H1 (cell line): Measurements from ENCODE around the gene CORO1A. TPM values are rescaled to one million over a fixed set of nuclear protein-coding genes. Genes with fewer than 3 reads are reported as not detected.

Experiments
- CTCF ChIA-PET: fragments of 300-600 bp; sonication (Branson Sonifier 250); formaldehyde crosslinking; loops from one replicate; lab custom pipeline; 2021; ENCODE audit not compliant: partially characterized antibody; lab: Charles Lee
- POLR2A ChIA-PET: fragments of 300-600 bp; sonication (Branson Sonifier 250); formaldehyde crosslinking; loops from one replicate; lab custom pipeline; 2021; ENCODE audit warnings: inconsistent platforms; ENCODE audit not compliant: partially characterized antibody; lab: Charles Lee
- DNase-seq, 2 experiments: peaks; one replicate each; pipeline versions ENCODE4 v3.0.0 to v3.0.0-alpha.2; 2010 to 2022; ENCODE audit warnings: low spot score in 2 of 2, low read depth in 1 of 2, mixed read lengths in 1 of 2
- FAIRE-seq: peaks from 2 replicates; lab custom pipeline; 2011; peaks lifted over from hg19 to GRCh38; lab: Jason Lieb, UNC
- H2AFZ ChIP-seq: 2 replicates; pipeline ENCODE4 v1.8.1; 2012; ENCODE audit warnings: low read length, inconsistent platforms
- H2AK5ac ChIP-seq: 2 replicates; pipeline ENCODE4 v1.6.1; 2013; ENCODE audit warnings: low read depth, low read length
- H2BK120ac ChIP-seq: replicated peaks from 2 replicates; pipeline ENCODE3; 2013; ENCODE audit warnings: low read depth, low read length, inconsistent platforms
- H2BK12ac ChIP-seq: 2 replicates; pipeline ENCODE4 v1.6.1; 2013; ENCODE audit warnings: low read depth, low read length
- H2BK15ac ChIP-seq: 2 replicates; pipeline ENCODE4 v1.6.1; 2013; ENCODE audit warnings: low read length
- H2BK20ac ChIP-seq: 2 replicates; pipeline ENCODE4 v1.6.1; 2013; ENCODE audit warnings: low read length
- H2BK5ac ChIP-seq: 2 replicates; pipeline ENCODE4 v1.6.1; 2013; ENCODE audit warnings: low read depth, low read length
- H3K14ac ChIP-seq: 2 replicates; pipeline ENCODE4 v1.6.1; 2013; ENCODE audit warnings: inconsistent platforms; ENCODE audit not compliant: insufficient read length
- H3K18ac ChIP-seq: 2 replicates; pipeline ENCODE4 v1.6.1; 2013; ENCODE audit warnings: low read length; ENCODE audit errors: extremely low read depth
- H3K23ac ChIP-seq: 2 replicates; pipeline ENCODE4 v1.6.1; 2013; ENCODE audit warnings: inconsistent platforms; ENCODE audit not compliant: insufficient read length
- H3K23me2 ChIP-seq: 2 replicates; pipeline ENCODE4 v1.6.1; 2013; ENCODE audit warnings: low read depth, low read length
- H3K27ac ChIP-seq: 2 replicates; pipeline ENCODE4 v1.6.1; 2011; ENCODE audit warnings: low read depth, low read length, inconsistent platforms
- H3K27me3 ChIP-seq, 4 experiments: replicated peaks in 1 of 4; 1 replicate in 1 of 4; 2 replicates in 3 of 4; pipeline versions ENCODE4 v1.6.1 to v1.8.1; 2011 to 2013; ENCODE audit warnings: low read length in 3 of 4, mild to moderate bottlenecking in 3 of 4, inconsistent platforms in 2 of 4, mixed read lengths in 2 of 4, moderate library complexity in 1 of 4; ENCODE audit not compliant: control insufficient read depth in 3 of 4, insufficient read depth in 3 of 4; ENCODE audit errors: extremely low read depth in 1 of 4
- H3K36me3 ChIP-seq, 4 experiments: 2 replicates each; pipeline versions ENCODE4 v1.6.1 to v1.8.1; 2011 to 2013; ENCODE audit warnings: mild to moderate bottlenecking in 4 of 4, low read length in 3 of 4, moderate library complexity in 2 of 4, control low read depth in 1 of 4, inconsistent platforms in 1 of 4; ENCODE audit not compliant: insufficient read depth in 4 of 4, control insufficient read depth in 2 of 4
- H3K4ac ChIP-seq: replicated peaks from 2 replicates; pipeline ENCODE3; 2013; ENCODE audit warnings: low read length, low read depth, mixed read lengths, inconsistent platforms; ENCODE audit not compliant: insufficient read length
- H3K4me1 ChIP-seq, 4 experiments: replicated peaks in 1 of 4; 1 replicate in 1 of 4; 2 replicates in 3 of 4; pipeline versions ENCODE4 v1.6.1 to v1.8.1; 2011 to 2013; ENCODE audit warnings: low read length in 3 of 4, inconsistent platforms in 2 of 4, mixed read lengths in 1 of 4; ENCODE audit not compliant: insufficient read depth in 4 of 4, control insufficient read depth in 3 of 4
- H3K4me2 ChIP-seq, 2 experiments: 2 replicates each; pipeline versions ENCODE4 v1.6.1 to v1.8.1; 2011 to 2013; ENCODE audit warnings: low read depth in 2 of 2, low read length in 2 of 2, control low read depth in 1 of 2, inconsistent platforms in 1 of 2, mild to moderate bottlenecking in 1 of 2; ENCODE audit not compliant: insufficient read depth in 1 of 2
- H3K4me3 ChIP-seq, 4 experiments: fragments of 200-600, 300-600 bp in 1 of 4; sonication (generic), shearing (Covaris generic), sonication (Bioruptor Twin) in 1 of 4; 2 replicates each; pipeline versions ENCODE4 v1.5.1 to v1.8.1; 2011 to 2016; ENCODE audit warnings: low read length in 4 of 4, low read depth in 3 of 4, control low read depth in 2 of 4, inconsistent platforms in 2 of 4, mild to moderate bottlenecking in 2 of 4, mixed read lengths in 1 of 4, moderate library complexity in 1 of 4; ENCODE audit not compliant: insufficient read depth in 2 of 4; ENCODE audit errors: extremely low read depth in 1 of 4
- H3K56ac ChIP-seq: replicated peaks from 2 replicates; pipeline ENCODE3; 2013; ENCODE audit warnings: low read depth, mild to moderate bottlenecking, mixed read lengths, low read length, inconsistent platforms; ENCODE audit not compliant: insufficient read length
- H3K79me1 ChIP-seq: 2 replicates; pipeline ENCODE4 v1.6.1; 2013; ENCODE audit warnings: low read depth, low read length, control low read depth
- H3K79me2 ChIP-seq, 2 experiments: 2 replicates each; pipeline versions ENCODE4 v1.6.1 to v1.8.1; 2012 to 2013; ENCODE audit warnings: low read length in 2 of 2, mild to moderate bottlenecking in 2 of 2, inconsistent platforms in 1 of 2; ENCODE audit not compliant: insufficient read depth in 2 of 2, control insufficient read depth in 1 of 2
- H3K9ac ChIP-seq, 4 experiments: replicated peaks in 1 of 4; 1 replicate in 1 of 4; 2 replicates in 3 of 4; pipeline versions ENCODE4 v1.6.1 to v1.8.1; 2011 to 2013; ENCODE audit warnings: low read depth in 3 of 4, low read length in 3 of 4, control low read depth in 2 of 4, mild to moderate bottlenecking in 2 of 4, moderate library complexity in 2 of 4, inconsistent platforms in 1 of 4; ENCODE audit errors: extremely low read depth in 1 of 4
- H3K9me3 ChIP-seq, 2 experiments: 2 replicates each; pipeline versions ENCODE4 v1.6.1 to v1.8.1; 2012 to 2013; ENCODE audit warnings: mild to moderate bottlenecking in 2 of 2, moderate library complexity in 2 of 2, control low read depth in 1 of 2, inconsistent platforms in 1 of 2, low read depth in 1 of 2, low read length in 1 of 2, mixed read lengths in 1 of 2; ENCODE audit not compliant: insufficient read depth in 2 of 2
- H4K20me1 ChIP-seq, 2 experiments: replicated peaks in 1 of 2; 2 replicates each; pipeline versions ENCODE3 to v1.8.1; 2011 to 2013; ENCODE audit warnings: inconsistent platforms in 2 of 2, low read length in 2 of 2, mild to moderate bottlenecking in 1 of 2; ENCODE audit not compliant: insufficient read depth in 2 of 2, control insufficient read depth in 1 of 2
- H4K5ac ChIP-seq: 2 replicates; pipeline ENCODE4 v1.6.1; 2013; ENCODE audit warnings: low read length, low read depth, mixed read lengths, inconsistent platforms; ENCODE audit not compliant: insufficient read length
- H4K8ac ChIP-seq: 2 replicates; pipeline ENCODE4 v1.8.0; 2013; ENCODE audit warnings: mild to moderate bottlenecking, moderate library complexity, low read length, inconsistent platforms; ENCODE audit not compliant: insufficient read depth; ENCODE audit errors: extremely low read depth
- H4K91ac ChIP-seq: replicated peaks from 2 replicates; pipeline ENCODE3; 2013; ENCODE audit warnings: low read length, mixed read lengths, inconsistent platforms; ENCODE audit not compliant: insufficient read length
- BACH1 ChIP-seq: IDR thresholded peaks from 2 replicates; pipeline ENCODE4 v1.6.1; 2012; ENCODE audit warnings: low read length, improper control_type of control experiment
- BRCA1 ChIP-seq: IDR thresholded peaks from 2 replicates; pipeline ENCODE4 v1.6.1; 2012; ENCODE audit warnings: low read depth, low read length, improper control_type of control experiment
- CREB1 ChIP-seq: IDR thresholded peaks from 2 replicates; pipeline ENCODE4 v1.6.1; 2012; ENCODE audit warnings: inconsistent platforms
- CTBP2 ChIP-seq: IDR thresholded peaks from 2 replicates; pipeline ENCODE4 v1.7.0; 2011; ENCODE audit warnings: borderline replicate concordance, mild to moderate bottlenecking, moderate library complexity, mixed read lengths, low read length; ENCODE audit not compliant: insufficient read depth, insufficient read length
- EZH2 ChIP-seq: fragments of 200-600 bp; sonication (generic); IDR thresholded peaks from 2 replicates; pipeline ENCODE4 v1.7.1; 2012; ENCODE audit warnings: low read depth, mild to moderate bottlenecking, moderate library complexity, low read length, inconsistent platforms; ENCODE audit not compliant: severe bottlenecking
- GTF2F1 ChIP-seq: IDR thresholded peaks from 2 replicates; pipeline ENCODE4 v1.6.1; 2012; ENCODE audit warnings: low read depth, low read length, improper control_type of control experiment, borderline replicate concordance
- RFX5 ChIP-seq: IDR thresholded peaks from 2 replicates; pipeline ENCODE4 v1.6.1; 2011; ENCODE audit warnings: low read depth, low read length, improper control_type of control experiment, borderline replicate concordance
- SP1 ChIP-seq: IDR thresholded peaks from 2 replicates; pipeline ENCODE4 v1.6.1; 2011; ENCODE audit warnings: low read depth, low read length
- TAF7 ChIP-seq: optimal IDR thresholded peaks from 2 replicates; pipeline ENCODE3; 2011; ENCODE audit warnings: low read depth, mild to moderate bottlenecking, inconsistent platforms, low read length, moderate library complexity, borderline replicate concordance
- WGBS, 2 experiments: shearing (Covaris generic) in 1 of 2; methylation state at CpG; one replicate each; pipeline versions ENCODE4 v1.1.6 to v1.1.7; 2013 to 2015; ENCODE audit warnings: low lambda C conversion rate in 2 of 2, mixed read lengths in 2 of 2, inconsistent platforms in 1 of 2, low coverage in 1 of 2, missing lambda C conversion rate in 1 of 2; ENCODE audit not compliant: insufficient replicate concordance in 2 of 2, insufficient coverage in 1 of 2, insufficient read length in 1 of 2; ENCODE audit errors: extremely low coverage in 1 of 2, missing lambda C conversion rate in 1 of 2; 5-methylcytosine and 5-hydroxymethylcytosine counted together
- polyA plus RNA-seq, 7 experiments: library from polyadenylated mRNA; depleted of rRNA in 3 of 7; stranded (reverse) in 5 of 7; unstranded in 2 of 7; fragments of >200 nt in 5 of 7; fragments of 200-250 nt in 2 of 7; gene quantifications; 1 replicate in 5 of 7; 2 replicates in 1 of 7; 4 replicates in 1 of 7; pipeline versions ENCODE4 v1.2.1 to v1.2.3, GENCODE V29; 2011 to 2013; ENCODE audit warnings: missing spikeins in 2 of 7, mixed read lengths in 2 of 7
- total RNA-seq: library from RNA; stranded (reverse); fragmentation: NEBNext Ultra II Directional; extraction: Animal tissue kit (Norgen Biotek cat#: 25700); gene quantifications from 2 replicates; pipeline ENCODE4 v1.2.1, GENCODE V29; 2021
- TF ChIP-seq, protein P1 (sequence below): IDR thresholded peaks from 2 replicates; pipeline ENCODE4 v1.6.1; 2012; ENCODE audit warnings: inconsistent platforms

Gene CORO1A
- total and polyA plus RNA-seq, 2 of the 8 experiments (the other 6 are each of a cell fraction or from before 2014, with no cell fraction given) = 10.9 to 11.7 TPM

DNA sequence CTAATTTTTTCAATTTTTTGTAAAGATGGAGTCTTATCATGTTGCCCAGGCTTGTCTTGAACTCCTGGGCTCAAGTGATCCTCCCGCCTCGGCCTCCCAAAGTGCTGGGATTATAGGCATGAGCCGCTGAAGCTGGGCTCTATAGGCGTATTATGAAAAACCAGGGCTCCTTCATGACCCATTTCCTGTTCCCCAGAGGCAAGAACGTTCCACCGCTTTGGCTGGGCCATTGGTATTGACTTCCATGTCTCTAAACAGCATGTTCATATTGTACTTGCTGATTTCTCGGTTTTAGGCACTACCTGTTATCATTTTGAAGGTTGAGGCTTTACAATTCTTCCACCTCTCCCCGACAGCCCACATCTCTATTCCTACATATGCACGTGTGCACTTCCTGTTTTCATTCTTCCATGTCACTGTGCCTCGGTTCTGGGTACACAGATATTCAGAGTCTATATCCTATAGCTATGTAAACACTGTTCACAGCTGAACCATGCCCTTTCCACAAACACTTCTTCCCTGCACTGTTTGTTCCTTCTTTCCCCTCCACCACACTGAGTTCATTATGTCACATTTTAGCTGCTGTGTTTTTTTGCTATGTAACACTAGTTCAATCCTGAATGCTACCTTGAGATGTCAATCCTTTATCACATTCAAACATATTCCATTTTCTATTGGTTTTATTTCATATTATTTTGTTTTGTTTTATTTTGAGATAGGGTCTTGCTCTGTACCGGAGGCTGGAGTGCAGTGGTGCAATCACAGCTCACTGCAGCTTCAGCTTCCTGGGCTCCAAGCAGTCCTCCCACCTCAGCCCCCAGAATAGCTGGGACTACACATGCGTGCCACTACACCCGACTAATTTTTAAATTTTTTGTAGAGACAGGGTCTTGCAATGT is 43.6 kb upstream of the CORO1A start:
- Histone ChIP-seq H3K23ac (no peak overlapping the region), H3K9ac (no peak overlapping the region), H3K79me1 (no peaks in the 10 kb centered on the region), H2AFZ (no peak overlapping the region), H2BK15ac (no peak overlapping the region), H2BK12ac (no peak overlapping the region), H2AK5ac (no peak overlapping the region), H3K4me2 (no peak overlapping the region), H3K9me3 (no peaks in the 10 kb centered on the region), H3K4me3 (no peak overlapping the region), H3K27ac (no peak overlapping the region), H3K27me3 (no peaks in the 10 kb centered on the region), H2BK120ac (no peak overlapping the region), H3K4me1 (no peaks in the 10 kb centered on the region), H3K14ac (no peak overlapping the region), H4K91ac (no peak overlapping the region), H4K20me1 (no peaks in the 10 kb centered on the region), H2BK20ac (no peak overlapping the region), H4K8ac (no peak overlapping the region), H4K5ac (no peak overlapping the region), H3K4ac (no peak overlapping the region), H3K56ac (no peak overlapping the region), H3K36me3 (no peaks in the 10 kb centered on the region), H3K79me2 (no peaks in the 10 kb centered on the region), H3K23me2 (no peaks in the 10 kb centered on the region), H2BK5ac (no peak overlapping the region), H3K18ac (no peak overlapping the region)
- no peak for DNase-seq
- 86% methylated on average over 13 of the region's 13 CpGs; no CpG with 5 or more reads in 1 of the 2 experiments for WGBS, 2 experiments
- CTCF ChIA-PET = interaction anchor here (0.6 to 5.1 kb wide), 3 partner anchors 23 to 98 kb away, joined by 3 to 27 read pairs (median 4); partner anchors contain the start of gene GDPD3
- no peak for FAIRE-seq
- POLR2A ChIA-PET = interaction anchor here (0.7 to 1.2 kb wide), 2 partner anchors 26 to 88 kb away, joined by 3 to 4 read pairs; partner anchors contain the start of gene GDPD3
- no peak for TF ChIP-seq RFX5
- no peak for TF ChIP-seq TAF7
- no peak for TF ChIP-seq BRCA1
- no peak for TF ChIP-seq EZH2
- TF ChIP-seq GTF2F1 = no peak
- no peak for TF ChIP-seq CREB1
- TF ChIP-seq BACH1 = no peak
- TF ChIP-seq SP1 = no peak
- TF ChIP-seq CTBP2 = no peak
- TF ChIP-seq, protein P1, sequence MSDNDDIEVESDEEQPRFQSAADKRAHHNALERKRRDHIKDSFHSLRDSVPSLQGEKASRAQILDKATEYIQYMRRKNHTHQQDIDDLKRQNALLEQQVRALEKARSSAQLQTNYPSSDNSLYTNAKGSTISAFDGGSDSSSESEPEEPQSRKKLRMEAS = no peak
